H1 (cell line): ENCODE measurements around the gene PRSS38. TPM values are rescaled to one million over a fixed set of nuclear protein-coding genes. Genes with fewer than 3 reads are reported as not detected.

Experiments
- CTCF ChIA-PET: fragments of 300-600 bp; sonication (Branson Sonifier 250); formaldehyde crosslinking; loops from one replicate; lab custom pipeline; 2021; ENCODE audit not compliant: partially characterized antibody; lab: Charles Lee
- POLR2A ChIA-PET: fragments of 300-600 bp; sonication (Branson Sonifier 250); formaldehyde crosslinking; loops from one replicate; lab custom pipeline; 2021; ENCODE audit warnings: inconsistent platforms; ENCODE audit not compliant: partially characterized antibody; lab: Charles Lee
- DNase-seq, 2 experiments: peaks; one replicate each; pipeline versions ENCODE4 v3.0.0 to v3.0.0-alpha.2; 2010 to 2022; ENCODE audit warnings: low spot score in 2 of 2, low read depth in 1 of 2, mixed read lengths in 1 of 2
- FAIRE-seq: peaks from 2 replicates; lab custom pipeline; 2011; peaks lifted over from hg19 to GRCh38; lab: Jason Lieb, UNC
- H2AFZ ChIP-seq: 2 replicates; pipeline ENCODE4 v1.8.1; 2012; ENCODE audit warnings: low read length, inconsistent platforms
- H2AK5ac ChIP-seq: 2 replicates; pipeline ENCODE4 v1.6.1; 2013; ENCODE audit warnings: low read depth, low read length
- H2BK120ac ChIP-seq: replicated peaks from 2 replicates; pipeline ENCODE3; 2013; ENCODE audit warnings: low read depth, low read length, inconsistent platforms
- H2BK12ac ChIP-seq: 2 replicates; pipeline ENCODE4 v1.6.1; 2013; ENCODE audit warnings: low read depth, low read length
- H2BK15ac ChIP-seq: 2 replicates; pipeline ENCODE4 v1.6.1; 2013; ENCODE audit warnings: low read length
- H2BK20ac ChIP-seq: 2 replicates; pipeline ENCODE4 v1.6.1; 2013; ENCODE audit warnings: low read length
- H2BK5ac ChIP-seq: 2 replicates; pipeline ENCODE4 v1.6.1; 2013; ENCODE audit warnings: low read depth, low read length
- H3K14ac ChIP-seq: 2 replicates; pipeline ENCODE4 v1.6.1; 2013; ENCODE audit warnings: inconsistent platforms; ENCODE audit not compliant: insufficient read length
- H3K18ac ChIP-seq: 2 replicates; pipeline ENCODE4 v1.6.1; 2013; ENCODE audit warnings: low read length; ENCODE audit errors: extremely low read depth
- H3K23ac ChIP-seq: 2 replicates; pipeline ENCODE4 v1.6.1; 2013; ENCODE audit warnings: inconsistent platforms; ENCODE audit not compliant: insufficient read length
- H3K23me2 ChIP-seq: 2 replicates; pipeline ENCODE4 v1.6.1; 2013; ENCODE audit warnings: low read depth, low read length
- H3K27ac ChIP-seq: 2 replicates; pipeline ENCODE4 v1.6.1; 2011; ENCODE audit warnings: low read depth, low read length, inconsistent platforms
- H3K27me3 ChIP-seq, 4 experiments: replicated peaks in 1 of 4; 1 replicate in 1 of 4; 2 replicates in 3 of 4; pipeline versions ENCODE4 v1.6.1 to v1.8.1; 2011 to 2013; ENCODE audit warnings: low read length in 3 of 4, mild to moderate bottlenecking in 3 of 4, inconsistent platforms in 2 of 4, mixed read lengths in 2 of 4, moderate library complexity in 1 of 4; ENCODE audit not compliant: control insufficient read depth in 3 of 4, insufficient read depth in 3 of 4; ENCODE audit errors: extremely low read depth in 1 of 4
- H3K36me3 ChIP-seq, 4 experiments: 2 replicates each; pipeline versions ENCODE4 v1.6.1 to v1.8.1; 2011 to 2013; ENCODE audit warnings: mild to moderate bottlenecking in 4 of 4, low read length in 3 of 4, moderate library complexity in 2 of 4, control low read depth in 1 of 4, inconsistent platforms in 1 of 4; ENCODE audit not compliant: insufficient read depth in 4 of 4, control insufficient read depth in 2 of 4
- H3K4ac ChIP-seq: replicated peaks from 2 replicates; pipeline ENCODE3; 2013; ENCODE audit warnings: low read length, low read depth, mixed read lengths, inconsistent platforms; ENCODE audit not compliant: insufficient read length
- H3K4me1 ChIP-seq, 4 experiments: replicated peaks in 1 of 4; 1 replicate in 1 of 4; 2 replicates in 3 of 4; pipeline versions ENCODE4 v1.6.1 to v1.8.1; 2011 to 2013; ENCODE audit warnings: low read length in 3 of 4, inconsistent platforms in 2 of 4, mixed read lengths in 1 of 4; ENCODE audit not compliant: insufficient read depth in 4 of 4, control insufficient read depth in 3 of 4
- H3K4me2 ChIP-seq, 2 experiments: 2 replicates each; pipeline versions ENCODE4 v1.6.1 to v1.8.1; 2011 to 2013; ENCODE audit warnings: low read depth in 2 of 2, low read length in 2 of 2, control low read depth in 1 of 2, inconsistent platforms in 1 of 2, mild to moderate bottlenecking in 1 of 2; ENCODE audit not compliant: insufficient read depth in 1 of 2
- H3K4me3 ChIP-seq, 4 experiments: fragments of 200-600, 300-600 bp in 1 of 4; sonication (generic), shearing (Covaris generic), sonication (Bioruptor Twin) in 1 of 4; 2 replicates each; pipeline versions ENCODE4 v1.5.1 to v1.8.1; 2011 to 2016; ENCODE audit warnings: low read length in 4 of 4, low read depth in 3 of 4, control low read depth in 2 of 4, inconsistent platforms in 2 of 4, mild to moderate bottlenecking in 2 of 4, mixed read lengths in 1 of 4, moderate library complexity in 1 of 4; ENCODE audit not compliant: insufficient read depth in 2 of 4; ENCODE audit errors: extremely low read depth in 1 of 4
- H3K56ac ChIP-seq: replicated peaks from 2 replicates; pipeline ENCODE3; 2013; ENCODE audit warnings: low read depth, mild to moderate bottlenecking, mixed read lengths, low read length, inconsistent platforms; ENCODE audit not compliant: insufficient read length
- H3K79me1 ChIP-seq: 2 replicates; pipeline ENCODE4 v1.6.1; 2013; ENCODE audit warnings: low read depth, low read length, control low read depth
- H3K79me2 ChIP-seq, 2 experiments: 2 replicates each; pipeline versions ENCODE4 v1.6.1 to v1.8.1; 2012 to 2013; ENCODE audit warnings: low read length in 2 of 2, mild to moderate bottlenecking in 2 of 2, inconsistent platforms in 1 of 2; ENCODE audit not compliant: insufficient read depth in 2 of 2, control insufficient read depth in 1 of 2
- H3K9ac ChIP-seq, 4 experiments: replicated peaks in 1 of 4; 1 replicate in 1 of 4; 2 replicates in 3 of 4; pipeline versions ENCODE4 v1.6.1 to v1.8.1; 2011 to 2013; ENCODE audit warnings: low read depth in 3 of 4, low read length in 3 of 4, control low read depth in 2 of 4, mild to moderate bottlenecking in 2 of 4, moderate library complexity in 2 of 4, inconsistent platforms in 1 of 4; ENCODE audit errors: extremely low read depth in 1 of 4
- H3K9me3 ChIP-seq, 2 experiments: 2 replicates each; pipeline versions ENCODE4 v1.6.1 to v1.8.1; 2012 to 2013; ENCODE audit warnings: mild to moderate bottlenecking in 2 of 2, moderate library complexity in 2 of 2, control low read depth in 1 of 2, inconsistent platforms in 1 of 2, low read depth in 1 of 2, low read length in 1 of 2, mixed read lengths in 1 of 2; ENCODE audit not compliant: insufficient read depth in 2 of 2
- H4K20me1 ChIP-seq, 2 experiments: replicated peaks in 1 of 2; 2 replicates each; pipeline versions ENCODE3 to v1.8.1; 2011 to 2013; ENCODE audit warnings: inconsistent platforms in 2 of 2, low read length in 2 of 2, mild to moderate bottlenecking in 1 of 2; ENCODE audit not compliant: insufficient read depth in 2 of 2, control insufficient read depth in 1 of 2
- H4K5ac ChIP-seq: 2 replicates; pipeline ENCODE4 v1.6.1; 2013; ENCODE audit warnings: low read length, low read depth, mixed read lengths, inconsistent platforms; ENCODE audit not compliant: insufficient read length
- H4K8ac ChIP-seq: 2 replicates; pipeline ENCODE4 v1.8.0; 2013; ENCODE audit warnings: mild to moderate bottlenecking, moderate library complexity, low read length, inconsistent platforms; ENCODE audit not compliant: insufficient read depth; ENCODE audit errors: extremely low read depth
- H4K91ac ChIP-seq: replicated peaks from 2 replicates; pipeline ENCODE3; 2013; ENCODE audit warnings: low read length, mixed read lengths, inconsistent platforms; ENCODE audit not compliant: insufficient read length
- ASH2L ChIP-seq: fragments of 200-600, 300-600 bp; sonication (generic); IDR thresholded peaks from one replicate; pipeline ENCODE4 v1.7.1; 2017; ENCODE audit warnings: low read length
- CHD1 ChIP-seq: IDR thresholded peaks from 2 replicates; pipeline ENCODE4 v1.6.1; 2012; ENCODE audit warnings: low read depth, low read length, improper control_type of control experiment
- HDAC2 ChIP-seq, 2 experiments: fragments of 300-600 bp in 1 of 2; sonication (generic) in 1 of 2; IDR thresholded peaks; 2 replicates each; pipeline ENCODE4 v1.6.1; 2011 to 2012; ENCODE audit warnings: low read depth in 2 of 2, low read length in 2 of 2, mild to moderate bottlenecking in 2 of 2, moderate library complexity in 2 of 2, borderline replicate concordance in 1 of 2, inconsistent platforms in 1 of 2
- KDM4A ChIP-seq: IDR thresholded peaks from one replicate; pipeline ENCODE4 v1.7.1; 2012; ENCODE audit warnings: low read depth, mild to moderate bottlenecking, moderate library complexity, low read length, inconsistent platforms; ENCODE audit not compliant: severe bottlenecking
- PHF8 ChIP-seq: fragments of 200-600 bp; sonication (generic); conservative IDR thresholded peaks from 2 replicates; pipeline ENCODE4 v1.7.1; 2012; ENCODE audit warnings: low read depth, mild to moderate bottlenecking, inconsistent platforms, low read length, moderate library complexity
- POLR2AphosphoS5 ChIP-seq: IDR thresholded peaks from 2 replicates; pipeline ENCODE4 v1.6.1; 2011; ENCODE audit warnings: low read depth, low read length
- RXRA ChIP-seq: IDR thresholded peaks from 2 replicates; pipeline ENCODE4 v1.6.1; 2011; ENCODE audit warnings: low read depth, mild to moderate bottlenecking, low read length, moderate library complexity; ENCODE audit not compliant: insufficient read depth
- SAP30 ChIP-seq: fragments of 300-600 bp; sonication (generic); IDR thresholded peaks from 2 replicates; pipeline ENCODE4 v1.7.1; 2012; ENCODE audit warnings: low read length, moderate library complexity, mild to moderate bottlenecking, inconsistent platforms; ENCODE audit not compliant: insufficient read depth, insufficient replicate concordance
- SIN3A ChIP-seq, 2 experiments: IDR thresholded peaks in 1 of 2; conservative IDR thresholded peaks in 1 of 2; 2 replicates each; pipeline ENCODE4 v1.6.1; 2011 to 2012; ENCODE audit warnings: low read length in 2 of 2, improper control_type of control experiment in 1 of 2, low read depth in 1 of 2, mild to moderate bottlenecking in 1 of 2
- SIX5 ChIP-seq: IDR thresholded peaks from 2 replicates; pipeline ENCODE4 v1.6.1; 2011; ENCODE audit warnings: mild to moderate bottlenecking, low read depth, low read length
- YY1 ChIP-seq: IDR thresholded peaks from 2 replicates; pipeline ENCODE4 v1.6.1; 2011; ENCODE audit warnings: low read depth, mild to moderate bottlenecking, low read length
- ZNF274 ChIP-seq: IDR thresholded peaks from 2 replicates; pipeline ENCODE4 v1.7.0; 2012; ENCODE audit warnings: low read length, borderline replicate concordance; ENCODE audit errors: extremely low read depth
- WGBS, 2 experiments: shearing (Covaris generic) in 1 of 2; methylation state at CpG; one replicate each; pipeline versions ENCODE4 v1.1.6 to v1.1.7; 2013 to 2015; ENCODE audit warnings: low lambda C conversion rate in 2 of 2, mixed read lengths in 2 of 2, inconsistent platforms in 1 of 2, low coverage in 1 of 2, missing lambda C conversion rate in 1 of 2; ENCODE audit not compliant: insufficient replicate concordance in 2 of 2, insufficient coverage in 1 of 2, insufficient read length in 1 of 2; ENCODE audit errors: extremely low coverage in 1 of 2, missing lambda C conversion rate in 1 of 2; 5-methylcytosine and 5-hydroxymethylcytosine counted together
- polyA plus RNA-seq, 7 experiments: library from polyadenylated mRNA; depleted of rRNA in 3 of 7; stranded (reverse) in 5 of 7; unstranded in 2 of 7; fragments of >200 nt in 5 of 7; fragments of 200-250 nt in 2 of 7; gene quantifications; 1 replicate in 5 of 7; 2 replicates in 1 of 7; 4 replicates in 1 of 7; pipeline versions ENCODE4 v1.2.1 to v1.2.3, GENCODE V29; 2011 to 2013; ENCODE audit warnings: missing spikeins in 2 of 7, mixed read lengths in 2 of 7
- total RNA-seq: library from RNA; stranded (reverse); fragmentation: NEBNext Ultra II Directional; extraction: Animal tissue kit (Norgen Biotek cat#: 25700); gene quantifications from 2 replicates; pipeline ENCODE4 v1.2.1, GENCODE V29; 2021

The PRSS38 gene
- total and polyA plus RNA-seq, 2 of the 8 experiments (the other 6 are each of a cell fraction or from before 2014, with no cell fraction given), result not detected

- Histone ChIP-seq H3K27me3 (no peaks in the 10 kb centered on the region; a peak in 2 of 7 replicates), H3K4me3 (peak overlapping the region in 2 of 4 experiments; percentile 39 to 72; a peak in 6 of 8 replicates), H3K23ac (no peak overlapping the region), H3K4me1 (peaks cover 0 to 17% (median 11%) of the 10 kb centered on the region in 4 experiments; a peak in 6 of 7 replicates), H4K8ac (no peak overlapping the region), H2BK20ac (no peak overlapping the region), H3K4me2 (peak overlapping the region; percentile 75 to 88), H3K79me2 (no peaks in the 10 kb centered on the region), H3K27ac (no peak overlapping the region), H3K9ac (no peak overlapping the region), H2BK120ac (no peak overlapping the region), H2AFZ (no peak overlapping the region), H3K14ac (no peak overlapping the region), H3K23me2 (peaks cover 13% of the 10 kb centered on the region; the same call in 1 of the 2 replicates), H4K91ac (no peak overlapping the region), H3K79me1 (no peaks in the 10 kb centered on the region), H2BK12ac (no peak overlapping the region), H4K20me1 (no peaks in the 10 kb centered on the region), H2BK5ac (no peak overlapping the region; the same call in 1 of the 2 replicates), H3K36me3 (no peaks in the 10 kb centered on the region)
- FAIRE-seq, result no peak
- POLR2A ChIA-PET, result interaction anchor here (1.7 to 2.0 kb wide), 2 partner anchors 93 to 157 kb away, joined by 5 read pairs; no protein-coding TSS in a partner anchor
- peak in 1 of 2 experiments; percentile 60 for DNase-seq
- no peak for TF ChIP-seq PHF8
- no peak for TF ChIP-seq ASH2L
- TF ChIP-seq SIX5, result no peak
- TF ChIP-seq ZNF274, result no peak
- TF ChIP-seq YY1, result no peak
- no peak for TF ChIP-seq KDM4A
- no peak for TF ChIP-seq HDAC2 (IDR thresholded peaks at IDR 0.05; ENCODE audit: borderline replicate concordance in 1 of 2, low read depth in 2 of 2, low read length in 2 of 2)
- TF ChIP-seq SAP30, result no peak
- TF ChIP-seq CHD1, result no peak
- TF ChIP-seq RXRA, result no peak
- TF ChIP-seq POLR2AphosphoS5, result no peak
- no peak for TF ChIP-seq SIN3A (conservative IDR thresholded peaks at IDR 0.05 in 1 of 2, IDR thresholded peaks at IDR 0.05 in 1 of 2; ENCODE audit: low read depth in 1 of 2, low read length in 2 of 2)
- TF ChIP-seq, all 59 proteins: peak for 0
- H3K18ac ChIP-seq, result no peak overlapping the region
- H4K5ac ChIP-seq, result no peak overlapping the region
- no peak overlapping the region for H2BK15ac ChIP-seq
- H3K9me3 ChIP-seq, result no peaks in the 10 kb centered on the region
- no peak overlapping the region for H3K56ac ChIP-seq
- CTCF ChIA-PET, result interaction anchor here (0.9 to 2.4 kb wide), 3 partner anchors 13 to 124 kb away, joined by 3 to 5 read pairs (median 3); no protein-coding TSS in a partner anchor
- H2AK5ac ChIP-seq, result no peak overlapping the region
- WGBS, 2 experiments, result 41% methylated on average over 6 of the region's 18 CpGs; no CpG with 5 or more reads in 1 of the 2 experiments
- no peak overlapping the region for H3K4ac ChIP-seq
Measured at GRCh38 chr1:227886503-227886961, 71.1 kb downstream of the PRSS38 start.
